ENCODE results near the gene OVOL1. TPM values are rescaled to one million over a fixed set of nuclear protein-coding genes. Genes with fewer than 3 reads are reported as not detected.

Gene OVOL1
- total and polyA plus RNA-seq, 2 experiments from 2014 or later = 1.5 to 3.3 TPM

DNA sequence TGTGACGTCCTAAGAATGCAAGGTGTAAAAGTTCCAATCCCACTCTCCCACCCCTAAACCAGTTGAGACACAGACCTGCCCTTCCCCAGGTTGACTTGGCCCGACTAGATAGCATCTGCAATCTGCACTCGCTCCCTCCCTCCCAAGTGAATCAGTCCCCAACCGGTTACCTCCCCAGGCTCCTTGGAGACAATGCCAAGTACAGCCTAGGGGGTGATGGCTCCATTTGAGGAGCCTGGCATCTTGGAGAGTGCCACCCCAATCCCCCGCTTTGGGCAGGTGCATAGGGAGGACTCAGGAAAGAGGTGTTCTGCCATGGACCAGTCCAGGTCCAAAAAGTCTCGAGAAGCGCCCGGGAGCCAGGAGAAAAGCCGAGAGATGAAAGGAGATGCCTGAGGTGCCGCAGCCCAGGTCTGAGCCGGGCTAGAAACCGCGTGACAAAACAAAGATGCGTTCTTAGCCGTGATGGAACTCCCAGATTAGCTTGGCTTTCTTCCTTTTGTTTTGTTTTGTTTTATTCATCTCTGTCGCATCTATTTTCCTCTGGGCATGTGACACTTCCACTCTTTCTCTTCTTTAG lies 28.2 kb downstream of the OVOL1 start:
- H3K79me2 ChIP-seq (replicated peaks; ENCODE audit: insufficient read depth) = no peaks in the 10 kb centered on the region
- no peaks in the 10 kb centered on the region for H4K20me1 ChIP-seq (replicated peaks; ENCODE audit: insufficient read depth)
- no peaks in the 10 kb centered on the region; the same call in 1 of the 2 replicates for H3K4me1 ChIP-seq (ENCODE audit: insufficient read depth)
- Mint-ChIP-seq H3K27ac (no peak overlapping the region), H3K9me3 (no peaks in the 10 kb centered on the region; the same call in 2 of the 3 replicates), H3K36me3 (ENCODE audit: low read depth) (no peaks in the 10 kb centered on the region; the same call in 1 of the 3 replicates), H3K4me1 (no peaks in the 10 kb centered on the region), H3K27me3 (ENCODE audit: insufficient read depth, low read depth, poor library complexity) (peaks cover 11% of the 10 kb centered on the region), H3K4me3 (no peak overlapping the region; the same call in 2 of the 3 replicates)
- DNase-seq (ENCODE audit: low spot score) = no peak
- peaks cover 12% of the 10 kb centered on the region for H3K27me3 ChIP-seq (ENCODE audit: insufficient read depth)
- no peak overlapping the region for H3K4me2 ChIP-seq
- no peak overlapping the region for H3K4me3 ChIP-seq
- H2AFZ ChIP-seq = no peak overlapping the region
- H3K27ac ChIP-seq (ENCODE audit: low read depth) = no peak overlapping the region
- H3F3A ChIP-seq (replicated peaks; ENCODE audit: low read depth) = 0 out of 2 replicates have a peak, but pooled peaks cover 4% of the 10 kb centered on the region
- TF ChIP-seq POLR2AphosphoS5 (IDR thresholded peaks at IDR 0.05; ENCODE audit: low read depth) = no peak
- TF ChIP-seq NANOG (IDR thresholded peaks at IDR 0.05; ENCODE audit: borderline replicate concordance) = no peak
- TF ChIP-seq, protein P1, sequence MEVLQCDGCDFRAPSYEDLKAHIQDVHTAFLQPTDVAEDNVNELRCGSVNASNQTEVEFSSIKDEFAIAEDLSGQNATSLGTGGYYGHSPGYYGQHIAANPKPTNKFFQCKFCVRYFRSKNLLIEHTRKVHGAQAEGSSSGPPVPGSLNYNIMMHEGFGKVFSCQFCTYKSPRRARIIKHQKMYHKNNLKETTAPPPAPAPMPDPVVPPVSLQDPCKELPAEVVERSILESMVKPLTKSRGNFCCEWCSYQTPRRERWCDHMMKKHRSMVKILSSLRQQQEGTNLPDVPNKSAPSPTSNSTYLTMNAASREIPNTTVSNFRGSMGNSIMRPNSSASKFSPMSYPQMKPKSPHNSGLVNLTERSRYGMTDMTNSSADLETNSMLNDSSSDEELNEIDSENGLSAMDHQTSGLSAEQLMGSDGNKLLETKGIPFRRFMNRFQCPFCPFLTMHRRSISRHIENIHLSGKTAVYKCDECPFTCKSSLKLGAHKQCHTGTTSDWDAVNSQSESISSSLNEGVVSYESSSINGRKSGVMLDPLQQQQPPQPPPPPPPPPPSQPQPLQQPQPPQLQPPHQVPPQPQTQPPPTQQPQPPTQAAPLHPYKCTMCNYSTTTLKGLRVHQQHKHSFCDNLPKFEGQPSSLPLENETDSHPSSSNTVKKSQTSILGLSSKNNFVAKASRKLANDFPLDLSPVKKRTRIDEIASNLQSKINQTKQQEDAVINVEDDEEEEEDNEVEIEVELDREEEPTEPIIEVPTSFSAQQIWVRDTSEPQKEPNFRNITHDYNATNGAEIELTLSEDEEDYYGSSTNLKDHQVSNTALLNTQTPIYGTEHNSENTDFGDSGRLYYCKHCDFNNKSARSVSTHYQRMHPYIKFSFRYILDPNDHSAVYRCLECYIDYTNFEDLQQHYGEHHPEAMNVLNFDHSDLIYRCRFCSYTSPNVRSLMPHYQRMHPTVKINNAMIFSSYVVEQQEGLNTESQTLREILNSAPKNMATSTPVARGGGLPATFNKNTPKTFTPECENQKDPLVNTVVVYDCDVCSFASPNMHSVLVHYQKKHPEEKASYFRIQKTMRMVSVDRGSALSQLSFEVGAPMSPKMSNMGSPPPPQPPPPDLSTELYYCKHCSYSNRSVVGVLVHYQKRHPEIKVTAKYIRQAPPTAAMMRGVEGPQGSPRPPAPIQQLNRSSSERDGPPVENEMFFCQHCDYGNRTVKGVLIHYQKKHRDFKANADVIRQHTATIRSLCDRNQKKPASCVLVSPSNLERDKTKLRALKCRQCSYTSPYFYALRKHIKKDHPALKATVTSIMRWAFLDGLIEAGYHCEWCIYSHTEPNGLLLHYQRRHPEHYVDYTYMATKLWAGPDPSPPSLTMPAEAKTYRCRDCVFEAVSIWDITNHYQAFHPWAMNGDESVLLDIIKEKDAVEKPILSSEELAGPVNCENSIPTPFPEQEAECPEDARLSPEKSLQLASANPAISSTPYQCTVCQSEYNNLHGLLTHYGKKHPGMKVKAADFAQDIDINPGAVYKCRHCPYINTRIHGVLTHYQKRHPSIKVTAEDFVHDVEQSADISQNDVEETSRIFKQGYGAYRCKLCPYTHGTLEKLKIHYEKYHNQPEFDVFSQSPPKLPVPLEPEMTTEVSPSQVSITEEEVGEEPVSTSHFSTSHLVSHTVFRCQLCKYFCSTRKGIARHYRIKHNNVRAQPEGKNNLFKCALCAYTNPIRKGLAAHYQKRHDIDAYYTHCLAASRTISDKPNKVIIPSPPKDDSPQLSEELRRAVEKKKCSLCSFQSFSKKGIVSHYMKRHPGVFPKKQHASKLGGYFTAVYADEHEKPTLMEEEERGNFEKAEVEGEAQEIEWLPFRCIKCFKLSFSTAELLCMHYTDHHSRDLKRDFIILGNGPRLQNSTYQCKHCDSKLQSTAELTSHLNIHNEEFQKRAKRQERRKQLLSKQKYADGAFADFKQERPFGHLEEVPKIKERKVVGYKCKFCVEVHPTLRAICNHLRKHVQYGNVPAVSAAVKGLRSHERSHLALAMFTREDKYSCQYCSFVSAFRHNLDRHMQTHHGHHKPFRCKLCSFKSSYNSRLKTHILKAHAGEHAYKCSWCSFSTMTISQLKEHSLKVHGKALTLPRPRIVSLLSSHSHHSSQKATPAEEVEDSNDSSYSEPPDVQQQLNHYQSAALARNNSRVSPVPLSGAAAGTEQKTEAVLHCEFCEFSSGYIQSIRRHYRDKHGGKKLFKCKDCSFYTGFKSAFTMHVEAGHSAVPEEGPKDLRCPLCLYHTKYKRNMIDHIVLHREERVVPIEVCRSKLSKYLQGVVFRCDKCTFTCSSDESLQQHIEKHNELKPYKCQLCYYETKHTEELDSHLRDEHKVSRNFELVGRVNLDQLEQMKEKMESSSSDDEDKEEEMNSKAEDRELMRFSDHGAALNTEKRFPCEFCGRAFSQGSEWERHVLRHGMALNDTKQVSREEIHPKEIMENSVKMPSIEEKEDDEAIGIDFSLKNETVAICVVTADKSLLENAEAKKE (CRISPR knock-in tag; IDR thresholded peaks at IDR 0.05) = no peak
- TF ChIP-seq ZNF331 (CRISPR knock-in tag; IDR thresholded peaks at IDR 0.05; ENCODE audit: low read depth) = no peak
- no peak for TF ChIP-seq ZNF114 (CRISPR knock-in tag; IDR thresholded peaks at IDR 0.05)
- TF ChIP-seq ETS1 (IDR thresholded peaks at IDR 0.05) = no peak
- TF ChIP-seq JUNB (IDR thresholded peaks at IDR 0.05; ENCODE audit: unreplicated experiment) = no peak
- TF ChIP-seq CREB1 (CRISPR knock-in tag; IDR thresholded peaks at IDR 0.05; ENCODE audit: low read depth) = no peak
- TF ChIP-seq, protein P2, sequence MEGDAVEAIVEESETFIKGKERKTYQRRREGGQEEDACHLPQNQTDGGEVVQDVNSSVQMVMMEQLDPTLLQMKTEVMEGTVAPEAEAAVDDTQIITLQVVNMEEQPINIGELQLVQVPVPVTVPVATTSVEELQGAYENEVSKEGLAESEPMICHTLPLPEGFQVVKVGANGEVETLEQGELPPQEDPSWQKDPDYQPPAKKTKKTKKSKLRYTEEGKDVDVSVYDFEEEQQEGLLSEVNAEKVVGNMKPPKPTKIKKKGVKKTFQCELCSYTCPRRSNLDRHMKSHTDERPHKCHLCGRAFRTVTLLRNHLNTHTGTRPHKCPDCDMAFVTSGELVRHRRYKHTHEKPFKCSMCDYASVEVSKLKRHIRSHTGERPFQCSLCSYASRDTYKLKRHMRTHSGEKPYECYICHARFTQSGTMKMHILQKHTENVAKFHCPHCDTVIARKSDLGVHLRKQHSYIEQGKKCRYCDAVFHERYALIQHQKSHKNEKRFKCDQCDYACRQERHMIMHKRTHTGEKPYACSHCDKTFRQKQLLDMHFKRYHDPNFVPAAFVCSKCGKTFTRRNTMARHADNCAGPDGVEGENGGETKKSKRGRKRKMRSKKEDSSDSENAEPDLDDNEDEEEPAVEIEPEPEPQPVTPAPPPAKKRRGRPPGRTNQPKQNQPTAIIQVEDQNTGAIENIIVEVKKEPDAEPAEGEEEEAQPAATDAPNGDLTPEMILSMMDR (conservative IDR thresholded peaks at IDR 0.05; ENCODE audit: low read depth in 2 of 2) = no peak
- no peak for TF ChIP-seq STAT1 (IDR thresholded peaks at IDR 0.05; ENCODE audit: unreplicated experiment)
- H3K36me3 ChIP-seq (ENCODE audit: insufficient read depth) = no peaks in the 10 kb centered on the region
- H3K9me2 ChIP-seq (ENCODE audit: insufficient read depth) = no peaks in the 10 kb centered on the region
- no peak for ATAC-seq

Data from GM23338 (cell line).